Neural progenitor cell (in vitro differentiated cells): Measurements from ENCODE around the gene PRPS2. TPM values are rescaled to one million over a fixed set of nuclear protein-coding genes. Genes with fewer than 3 reads are reported as not detected.

Experiments
- DNase-seq: peaks from one replicate; pipeline ENCODE4 v3.0.0-alpha.2; 2016; ENCODE audit warnings: low spot score
- H2AFZ ChIP-seq: fragments of 200-600 bp; sonication (generic); replicated peaks from 2 replicates; pipeline ENCODE4 v1.6.1; 2016; ENCODE audit warnings: antibody characterized with exemption
- H3F3A ChIP-seq: fragments of 200-600 bp; sonication (generic); 2 replicates; pipeline ENCODE4 v1.6.1; 2016; ENCODE audit warnings: antibody characterized with exemption, low read depth
- H3K27ac ChIP-seq: fragments of 200-600 bp; sonication (generic); 2 replicates; pipeline ENCODE4 v1.5.1; 2016; ENCODE audit warnings: mild to moderate bottlenecking
- H3K27me3 ChIP-seq: fragments of 200-600 bp; sonication (generic); 2 replicates; pipeline ENCODE4 v1.6.1; 2016; ENCODE audit warnings: mild to moderate bottlenecking, moderate library complexity
- H3K36me3 ChIP-seq: fragments of 200-600 bp; sonication (generic); 2 replicates; pipeline ENCODE4 v1.5.1; 2016
- H3K4me1 ChIP-seq: fragments of 200-600 bp; sonication (generic); 2 replicates; pipeline ENCODE4 v1.6.1; 2016; ENCODE audit warnings: mixed run types
- H3K4me2 ChIP-seq: fragments of 200-600 bp; sonication (generic); 2 replicates; pipeline ENCODE4 v1.6.1; 2016
- H3K4me3 ChIP-seq: fragments of 200-600 bp; sonication (generic); 2 replicates; pipeline ENCODE4 v1.5.1; 2016
- H3K79me2 ChIP-seq: fragments of 200-600 bp; sonication (generic); 2 replicates; pipeline ENCODE4 v1.6.1; 2016; ENCODE audit warnings: low read depth
- H3K9ac ChIP-seq: fragments of 200-600 bp; sonication (generic); 2 replicates; pipeline ENCODE4 v1.6.1; 2016
- H3K9me3 ChIP-seq: fragments of 200-600 bp; sonication (generic); 2 replicates; pipeline ENCODE4 v1.5.1; 2016; ENCODE audit warnings: low read depth
- H4K20me1 ChIP-seq: fragments of 200-600 bp; sonication (generic); 2 replicates; pipeline ENCODE4 v1.6.1; 2016; ENCODE audit warnings: low read depth
- H3K27ac Mint-ChIP-seq: 3 replicates; pipeline ENCODE4 v1.8.0; 2021; ENCODE audit warnings: mixed read lengths
- H3K27me3 Mint-ChIP-seq: 2 replicates; pipeline ENCODE4 v1.8.0; 2022; ENCODE audit warnings: low read depth, mild to moderate bottlenecking, inconsistent platforms, moderate library complexity, mixed read lengths; ENCODE audit not compliant: insufficient read depth
- H3K36me3 Mint-ChIP-seq: 3 replicates; pipeline ENCODE4 v1.8.0; 2021; ENCODE audit warnings: mixed read lengths
- H3K4me1 Mint-ChIP-seq: 3 replicates; pipeline ENCODE4 v1.8.0; 2021; ENCODE audit warnings: mixed read lengths
- H3K4me3 Mint-ChIP-seq: 3 replicates; pipeline ENCODE4 v1.8.0; 2021; ENCODE audit warnings: mild to moderate bottlenecking, moderate library complexity, mixed read lengths
- H3K9me3 Mint-ChIP-seq: 3 replicates; pipeline ENCODE4 v1.8.0; 2020; ENCODE audit warnings: mixed read lengths
- CTCF ChIP-seq: fragments of 200-600 bp; sonication (generic); IDR thresholded peaks from 2 replicates; pipeline ENCODE4 v1.5.1; 2017; ENCODE audit warnings: antibody characterized with exemption, mild to moderate bottlenecking
- EZH2 ChIP-seq: fragments of 200-600 bp; sonication (generic); IDR thresholded peaks from 2 replicates; pipeline ENCODE4 v1.6.1; 2017; ENCODE audit warnings: antibody characterized with exemption, mild to moderate bottlenecking, moderate library complexity
- EZH2phosphoT487 ChIP-seq: fragments of 200-600 bp; sonication (generic); IDR thresholded peaks from 2 replicates; pipeline ENCODE4 v1.6.1; 2017; ENCODE audit warnings: antibody characterized with exemption
- total RNA-seq: library from RNA; depleted of rRNA; stranded (reverse); fragments of >200 nt; gene quantifications from 2 replicates; pipeline ENCODE4 v1.2.3, GENCODE V29; 2015; ENCODE audit warnings: low replicate concordance

Gene PRPS2
- total RNA-seq, 1 donor from 2014 or later = 32.2 TPM

DNA sequence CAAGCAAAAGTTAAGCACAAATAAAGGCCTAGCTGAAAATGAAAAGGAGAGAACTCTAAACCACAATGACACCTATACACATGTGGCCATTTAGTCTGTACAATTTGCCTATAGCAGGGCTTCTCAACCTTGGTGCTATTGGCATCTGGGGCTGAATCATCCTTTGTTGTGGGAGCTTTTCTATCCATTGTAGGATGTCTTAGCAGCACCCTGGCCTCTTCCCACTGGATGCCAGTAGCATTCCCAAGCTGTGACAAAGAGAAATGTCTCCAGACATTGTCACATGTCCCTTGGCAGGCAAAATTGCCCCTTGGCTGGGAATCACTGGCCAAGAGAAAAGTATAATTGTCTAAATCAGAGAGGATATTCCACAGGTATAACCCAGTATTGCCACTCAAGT, 13.5 kb upstream of the PRPS2 start:
- no peak for TF ChIP-seq EZH2
- TF ChIP-seq CTCF = no peak
- TF ChIP-seq EZH2phosphoT487 = no peak
- Mint-ChIP-seq H3K4me1 (no peaks in the 10 kb centered on the region), H3K27ac (no peak overlapping the region), H3K36me3 (no peaks in the 10 kb centered on the region), H3K27me3 (no peaks in the 10 kb centered on the region), H3K4me3 (no peak overlapping the region), H3K9me3 (peaks cover 6% of the 10 kb centered on the region)
- Histone ChIP-seq H3K79me2 (no peaks in the 10 kb centered on the region), H2AFZ (no peak overlapping the region), H3K4me1 (no peaks in the 10 kb centered on the region), H3K27ac (no peak overlapping the region), H3K4me3 (no peak overlapping the region), H3F3A (no peaks in the 10 kb centered on the region), H4K20me1 (no peaks in the 10 kb centered on the region), H3K9me3 (no peaks in the 10 kb centered on the region), H3K9ac (no peak overlapping the region), H3K36me3 (no peaks in the 10 kb centered on the region), H3K4me2 (no peak overlapping the region), H3K27me3 (no peaks in the 10 kb centered on the region)
- DNase-seq = peak; percentile 20

DNA sequence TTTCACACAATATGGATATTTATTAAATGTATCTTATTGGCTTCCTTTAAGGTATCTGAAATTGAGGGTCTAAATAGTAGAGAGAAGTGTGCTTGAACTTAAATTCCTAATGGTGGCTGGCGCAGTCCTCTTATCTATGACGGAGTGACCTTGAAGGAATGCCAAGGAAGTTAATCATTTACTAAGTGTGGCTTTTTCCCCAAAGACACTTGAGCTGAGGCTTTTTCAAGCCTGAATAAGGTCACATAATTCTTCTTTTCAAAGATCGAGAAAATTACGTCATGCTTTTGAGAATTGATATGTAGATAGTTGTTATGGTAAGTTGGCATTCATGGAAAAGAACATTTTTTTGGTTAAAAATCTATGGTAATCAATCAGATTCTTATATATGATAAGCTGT, 11.7 kb upstream of the PRPS2 start:
- Histone ChIP-seq H3K4me3 (no peak overlapping the region), H3K4me1 (no peaks in the 10 kb centered on the region), H3K4me2 (no peak overlapping the region), H3K9ac (no peak overlapping the region), H3K36me3 (no peaks in the 10 kb centered on the region), H2AFZ (no peak overlapping the region), H3F3A (no peaks in the 10 kb centered on the region), H3K79me2 (no peaks in the 10 kb centered on the region), H3K27me3 (no peaks in the 10 kb centered on the region), H4K20me1 (no peaks in the 10 kb centered on the region), H3K9me3 (no peaks in the 10 kb centered on the region), H3K27ac (no peak overlapping the region)
- TF ChIP-seq EZH2phosphoT487 = no peak
- TF ChIP-seq CTCF = no peak
- TF ChIP-seq EZH2 = no peak
- Mint-ChIP-seq H3K4me3 (no peak overlapping the region), H3K36me3 (no peaks in the 10 kb centered on the region), H3K4me1 (no peaks in the 10 kb centered on the region), H3K9me3 (peaks cover 6% of the 10 kb centered on the region), H3K27me3 (no peaks in the 10 kb centered on the region), H3K27ac (no peak overlapping the region)
- no peak for DNase-seq

DNA sequence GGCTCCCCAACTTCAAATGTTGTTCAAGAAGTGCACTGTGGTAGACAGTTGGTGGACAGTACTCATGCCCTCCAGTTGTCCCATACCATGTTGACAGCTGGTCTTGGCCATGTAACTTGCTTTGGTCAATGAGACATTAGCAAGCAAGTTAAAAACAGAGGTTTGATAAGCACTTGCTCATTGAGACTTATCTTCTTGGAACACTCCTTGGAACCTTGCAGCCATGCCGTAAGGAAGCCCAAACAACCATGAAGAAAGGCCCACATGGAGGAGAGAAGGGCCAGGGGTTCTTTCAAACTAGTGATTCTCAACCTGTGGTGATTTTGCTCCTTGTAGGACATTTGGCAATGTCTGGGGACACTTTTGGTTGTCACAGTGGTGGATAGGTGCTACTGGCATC, 2.6 kb upstream of the PRPS2 start:
- TF ChIP-seq EZH2 = no peak
- TF ChIP-seq CTCF = no peak
- no peak for TF ChIP-seq EZH2phosphoT487
- Mint-ChIP-seq H3K9me3 (peaks cover 9% of the 10 kb centered on the region), H3K27me3 (peaks cover 7% of the 10 kb centered on the region)

More for the DNA sequence above, 2.6 kb upstream of the PRPS2 start:
- Histone ChIP-seq H3K27ac (no peak overlapping the region), H3K27me3 (peaks cover 15% of the 10 kb centered on the region), H3K4me3 (no peak overlapping the region), H2AFZ (no peak overlapping the region), H3K9ac (no peak overlapping the region), H3K4me1 (no peaks in the 10 kb centered on the region), H3K9me3 (peaks cover 6% of the 10 kb centered on the region), H4K20me1 (peaks cover 4% of the 10 kb centered on the region), H3F3A (no peaks in the 10 kb centered on the region), H3K36me3 (no peaks in the 10 kb centered on the region), H3K4me2 (no peak overlapping the region), H3K79me2 (peaks cover 20% of the 10 kb centered on the region)
- Mint-ChIP-seq H3K4me1 (peaks cover 7% of the 10 kb centered on the region), H3K36me3 (peaks cover 8% of the 10 kb centered on the region), H3K4me3 (no peak overlapping the region), H3K27ac (no peak overlapping the region)
- DNase-seq = no peak
